Choroid plexus epithelial cell (primary cell): ENCODE data around the gene TRAM2.

Experiments
- DNase-seq: peaks from one replicate; pipeline ENCODE4 v3.0.0-alpha.2; 2010; ENCODE audit warnings: low read depth
- H3K4me3 ChIP-seq: 2 replicates; pipeline ENCODE4 v1.5.1; 2011; ENCODE audit warnings: low read depth, mild to moderate bottlenecking, control low read depth, low read length, moderate library complexity
- CTCF ChIP-seq: conservative IDR thresholded peaks from 2 replicates; pipeline ENCODE4 v1.5.1; 2011; ENCODE audit warnings: low read depth, mild to moderate bottlenecking, control low read depth, inconsistent platforms, low read length, moderate library complexity

The TRAM2 gene

GRCh38 chr6:52553158-52553557 lies 23.7 kb downstream of the TRAM2 start:
- TF ChIP-seq CTCF: no peak
- no peak overlapping the region for H3K4me3 ChIP-seq
- no peak for DNase-seq

GRCh38 chr6:52552278-52552643 lies 24.6 kb downstream of the TRAM2 start:
- H3K4me3 ChIP-seq: no peak overlapping the region
- no peak for TF ChIP-seq CTCF
- DNase-seq: no peak

GRCh38 chr6:52551483-52552277 lies 25.2 kb downstream of the TRAM2 start:
- DNase-seq: peak; percentile 78
- no peak overlapping the region for H3K4me3 ChIP-seq
- no peak for TF ChIP-seq CTCF

- DNase-seq: no peak
- H3K4me3 ChIP-seq: no peak overlapping the region
- TF ChIP-seq CTCF: no peak
Observed at GRCh38 chr6:52550870-52551269, 26.0 kb downstream of the TRAM2 start.

GRCh38 chr6:52550014-52550575 lies 26.8 kb downstream of the TRAM2 start:
- H3K4me3 ChIP-seq: no peak overlapping the region
- no peak for DNase-seq
- no peak for TF ChIP-seq CTCF

GRCh38 chr6:52549428-52549827 lies 27.4 kb downstream of the TRAM2 start:
- H3K4me3 ChIP-seq: no peak overlapping the region
- TF ChIP-seq CTCF: no peak
- no peak for DNase-seq

- H3K4me3 ChIP-seq: no peak overlapping the region
- DNase-seq: no peak
- TF ChIP-seq CTCF: no peak
Observed at GRCh38 chr6:52548999-52549398, 27.9 kb downstream of the TRAM2 start.
